HEK293T (cell line): ENCODE results near the gene NEK1.
"Not testable (repeated sequence)": the region's sequence is repeated elsewhere in the genome, so short reads cannot be mapped to it uniquely, and the experiment has no call there.

Source experiments
- CTBP1 ChIP-seq: fragments of 450-650 bp; IDR thresholded peaks from 2 replicates; pipeline ENCODE4 v1.6.1; 2016; ENCODE audit warnings: borderline replicate concordance
- FOXA1 ChIP-seq: fragments of 450-650 bp; IDR thresholded peaks from 2 replicates; pipeline ENCODE4 v1.6.1; 2016; ENCODE audit warnings: mild to moderate bottlenecking
- FOXK2 ChIP-seq: fragments of 450-650 bp; IDR thresholded peaks from 2 replicates; pipeline ENCODE4 v1.6.1; 2016; ENCODE audit warnings: mild to moderate bottlenecking
- FOXM1 ChIP-seq: fragments of 450-650 bp; IDR thresholded peaks from 2 replicates; pipeline ENCODE4 v1.6.1; 2017; ENCODE audit warnings: mild to moderate bottlenecking, borderline replicate concordance
- HDGF ChIP-seq: fragments of 450-650 bp; IDR thresholded peaks from 2 replicates; pipeline ENCODE4 v1.6.1; 2017; ENCODE audit warnings: antibody characterized with exemption, borderline replicate concordance
- SUZ12 ChIP-seq: fragments of 450-650 bp; IDR thresholded peaks from 2 replicates; pipeline ENCODE4 v1.6.1; 2016; ENCODE audit warnings: mild to moderate bottlenecking

- TF ChIP-seq SUZ12, FOXA1, HDGF, FOXM1, CTBP1, FOXK2: not testable (repeated sequence)
Observed at GRCh38 chr4:169427727-169428126, 184.7 kb downstream of the NEK1 start.
